Mesodermal cell (in vitro differentiated cells): ENCODE results near the gene CFAP157.
A peak's percentile ranks its signal among the peaks of the same experiment; 100 is the strongest.

Experiments
- H3K27ac ChIP-seq: 2 replicates; pipeline ENCODE4 v1.7.0; 2013; ENCODE audit warnings: mild to moderate bottlenecking, low read depth, low read length, moderate library complexity; ENCODE audit not compliant: severe bottlenecking
- H3K36me3 ChIP-seq: 2 replicates; pipeline ENCODE4 v1.7.1; 2013; ENCODE audit warnings: mild to moderate bottlenecking, low read length, moderate library complexity; ENCODE audit not compliant: control insufficient read depth, insufficient read depth
- H3K4me1 ChIP-seq: one replicate; pipeline ENCODE4 v1.7.1; 2013; ENCODE audit warnings: mild to moderate bottlenecking, low read length; ENCODE audit not compliant: insufficient read depth, control insufficient read depth, poor library complexity, severe bottlenecking
- H3K4me3 ChIP-seq: 2 replicates; pipeline ENCODE4 v1.7.0; 2013; ENCODE audit warnings: low read length, control low read depth, mild to moderate bottlenecking; ENCODE audit not compliant: insufficient read depth, poor library complexity, severe bottlenecking; ENCODE audit errors: extremely low read depth
- H3K9me3 ChIP-seq: 2 replicates; pipeline ENCODE4 v1.7.1; 2013; ENCODE audit warnings: mild to moderate bottlenecking, low read length, moderate library complexity; ENCODE audit not compliant: control insufficient read depth
- WGBS, 2 experiments: methylation state at CpG; one replicate each; pipeline ENCODE4 v1.1.5; 2013; ENCODE audit warnings: missing lambda C conversion rate in 2 of 2; ENCODE audit not compliant: insufficient coverage in 2 of 2; 5-methylcytosine and 5-hydroxymethylcytosine counted together

Gene CFAP157

DNA sequence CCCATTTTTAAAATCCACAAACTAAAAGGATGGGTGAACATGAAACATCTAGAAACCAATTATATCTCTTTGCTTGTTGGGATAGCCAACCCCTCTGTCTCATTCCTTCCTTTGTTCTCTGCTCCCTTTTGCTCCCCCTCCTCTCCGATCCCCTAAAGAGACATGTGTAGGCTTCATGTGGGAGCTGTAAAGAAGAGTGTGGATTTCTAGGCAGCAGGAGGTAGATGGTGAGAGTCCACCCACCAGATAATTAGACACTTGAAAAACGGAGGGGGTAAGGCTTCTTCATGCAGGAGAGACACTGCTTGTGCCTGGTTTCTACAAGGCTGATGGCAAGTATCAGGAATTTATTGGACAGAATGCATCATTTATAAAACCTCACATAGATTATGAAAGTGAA, 27.3 kb upstream of the CFAP157 start:
- H3K27ac ChIP-seq, result no peak overlapping the region
- peaks cover 83% of the 10 kb centered on the region for H3K36me3 ChIP-seq
- peaks cover 11% of the 10 kb centered on the region for H3K4me1 ChIP-seq
- no peaks in the 10 kb centered on the region for H3K9me3 ChIP-seq
- no CpG with 5 or more reads among the region's 2 CpGs for WGBS, 2 experiments
- no peak overlapping the region for H3K4me3 ChIP-seq

DNA sequence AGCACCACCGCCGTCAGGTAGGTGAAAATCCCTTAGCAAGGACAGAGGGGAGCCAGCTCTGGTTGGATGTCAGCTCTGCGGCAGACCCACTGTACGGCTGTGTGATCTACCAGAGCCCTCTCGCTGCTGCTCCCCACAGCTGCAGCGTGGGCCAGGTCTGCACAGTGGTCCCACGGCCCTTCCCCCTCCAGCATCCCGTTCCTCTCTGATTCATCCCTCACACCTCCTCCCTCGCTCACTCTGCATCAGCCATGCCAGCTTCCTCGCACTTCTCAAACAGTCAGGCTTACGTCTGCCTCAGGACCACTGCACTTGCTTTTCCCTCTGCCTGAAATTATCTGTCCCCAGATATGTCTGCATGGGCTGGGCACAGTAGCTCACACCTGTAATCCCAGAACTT, 26.6 kb upstream of the CFAP157 start:
- 80 to 91% methylated on average over 8 to 11 of the region's 11 CpGs for WGBS, 2 experiments
- peaks cover 84% of the 10 kb centered on the region for H3K36me3 ChIP-seq
- H3K4me3 ChIP-seq, result no peak overlapping the region
- H3K9me3 ChIP-seq, result no peaks in the 10 kb centered on the region
- H3K27ac ChIP-seq, result no peak overlapping the region
- H3K4me1 ChIP-seq, result peaks cover 16% of the 10 kb centered on the region

DNA sequence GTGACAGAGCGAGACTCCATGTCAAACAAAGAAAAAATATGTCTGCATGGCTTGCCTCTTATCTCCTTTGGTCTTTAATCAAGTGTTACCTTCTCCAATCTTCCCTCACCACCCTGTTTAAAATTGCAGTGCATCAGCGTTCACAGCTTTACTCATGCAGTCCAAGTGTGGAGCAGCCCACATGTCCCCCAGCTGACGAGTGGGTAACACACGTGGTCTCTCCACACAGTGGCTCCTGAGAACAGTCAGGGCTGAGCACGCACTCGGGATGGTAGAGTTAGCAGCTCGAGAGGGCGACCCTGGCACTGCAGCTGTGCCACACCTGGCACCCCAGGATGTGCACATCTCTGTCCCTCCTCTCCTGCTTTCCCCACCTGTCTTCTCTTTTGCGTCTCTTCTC, 25.9 kb upstream of the CFAP157 start:
- no peak overlapping the region for H3K27ac ChIP-seq
- H3K4me1 ChIP-seq, result peaks cover 16% of the 10 kb centered on the region
- peaks cover 78% of the 10 kb centered on the region for H3K36me3 ChIP-seq
- no peak overlapping the region for H3K4me3 ChIP-seq
- no peaks in the 10 kb centered on the region for H3K9me3 ChIP-seq
- 93 to 94% methylated on average over 7 to 9 of the region's 9 CpGs for WGBS, 2 experiments

DNA sequence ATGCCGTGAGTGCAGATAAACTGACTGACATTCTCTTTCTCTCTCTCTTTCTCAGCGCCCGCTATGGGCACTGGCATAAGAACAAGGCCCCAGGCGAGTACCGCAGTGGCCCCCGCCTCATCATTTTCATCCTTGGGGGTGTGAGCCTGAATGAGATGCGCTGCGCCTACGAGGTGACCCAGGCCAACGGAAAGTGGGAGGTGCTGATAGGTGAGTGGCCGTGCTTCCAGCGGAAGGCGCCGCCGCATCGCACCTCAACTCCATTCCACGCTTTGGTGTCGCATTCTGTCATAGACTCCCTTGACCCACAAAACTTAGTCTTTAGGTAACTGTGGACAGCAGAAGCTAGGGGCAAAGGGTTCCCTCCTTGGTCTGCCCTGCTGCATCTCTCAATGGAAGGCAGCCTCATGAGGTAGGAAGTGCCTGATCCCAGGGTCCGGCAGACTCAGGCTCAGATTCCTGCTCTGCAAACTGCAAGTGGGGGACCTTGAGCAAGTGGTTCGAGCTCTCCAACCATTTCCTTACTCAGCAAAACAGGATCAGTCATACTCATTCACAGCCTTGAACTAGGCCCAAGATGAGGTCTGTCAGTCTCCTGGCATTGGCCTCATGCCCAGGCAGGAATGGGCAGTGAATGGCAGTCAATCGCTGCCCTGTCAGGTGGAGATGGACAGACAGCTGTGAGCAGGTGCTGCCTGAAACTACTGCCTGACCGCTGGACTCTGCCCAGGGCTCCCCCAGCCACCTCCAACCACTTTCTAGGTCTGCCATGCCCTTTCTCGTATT, 24.2 kb upstream of the CFAP157 start:
- WGBS, 2 experiments, result 95 to 96% methylated on average over 19 to 22 of the region's 23 CpGs
- H3K9me3 ChIP-seq, result no peaks in the 10 kb centered on the region
- H3K4me3 ChIP-seq, result no peak overlapping the region
- peaks cover 67% of the 10 kb centered on the region for H3K36me3 ChIP-seq
- H3K4me1 ChIP-seq, result peaks cover 16% of the 10 kb centered on the region
- H3K27ac ChIP-seq, result no peak overlapping the region

DNA sequence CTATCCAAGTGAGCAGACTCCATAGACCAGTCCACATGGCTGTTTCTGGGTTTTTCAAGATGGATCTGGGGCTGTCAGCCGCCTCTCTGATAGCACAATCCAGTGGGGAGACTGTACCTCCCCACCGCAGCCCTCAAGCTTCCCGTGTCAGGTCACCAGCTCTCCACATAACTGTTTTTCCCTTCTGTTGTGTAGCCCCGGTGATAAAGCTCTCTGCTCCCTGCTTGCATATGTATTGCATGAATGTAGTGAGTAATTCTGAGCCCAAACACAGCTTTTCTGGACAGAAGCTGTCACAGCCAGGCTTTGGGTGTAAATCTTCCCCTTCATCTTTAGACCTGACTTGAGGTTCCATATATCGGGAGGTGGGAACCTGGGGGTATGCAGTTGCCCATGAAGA, 23.1 kb upstream of the CFAP157 start:
- 94 to 96% methylated on average over 3 to 4 of the region's 5 CpGs for WGBS, 2 experiments
- H3K36me3 ChIP-seq, result peaks cover 73% of the 10 kb centered on the region
- peak overlapping the region; percentile 16 for H3K27ac ChIP-seq
- H3K9me3 ChIP-seq, result no peaks in the 10 kb centered on the region
- H3K4me1 ChIP-seq, result peaks cover 16% of the 10 kb centered on the region
- H3K4me3 ChIP-seq, result no peak overlapping the region

DNA sequence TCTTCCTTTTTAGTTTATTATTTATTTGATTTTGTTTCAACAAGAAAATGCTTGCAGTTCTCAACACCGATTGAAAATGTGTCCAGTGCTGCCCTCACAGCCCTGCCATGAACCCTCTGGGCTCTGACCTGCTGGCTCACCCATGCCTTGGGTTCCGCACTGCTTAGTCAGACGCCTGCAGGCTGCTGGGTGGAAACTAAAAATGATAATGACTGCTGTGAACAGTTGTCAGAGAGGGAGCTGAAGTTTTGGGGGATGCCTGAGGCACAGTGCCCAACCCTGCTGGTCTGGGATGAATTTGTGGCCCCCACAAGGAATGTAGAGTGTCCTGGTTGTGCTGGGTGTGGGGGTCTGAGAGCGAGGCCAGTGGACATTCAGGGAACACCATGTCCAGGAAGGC, 22.2 kb upstream of the CFAP157 start:
- Histone ChIP-seq H3K27ac (no peak overlapping the region), H3K4me3 (no peak overlapping the region), H3K9me3 (no peaks in the 10 kb centered on the region), H3K4me1 (peaks cover 16% of the 10 kb centered on the region), H3K36me3 (peaks cover 73% of the 10 kb centered on the region)
- WGBS, 2 experiments, result 94 to 100% methylated on average over 3 of the region's 4 CpGs

DNA sequence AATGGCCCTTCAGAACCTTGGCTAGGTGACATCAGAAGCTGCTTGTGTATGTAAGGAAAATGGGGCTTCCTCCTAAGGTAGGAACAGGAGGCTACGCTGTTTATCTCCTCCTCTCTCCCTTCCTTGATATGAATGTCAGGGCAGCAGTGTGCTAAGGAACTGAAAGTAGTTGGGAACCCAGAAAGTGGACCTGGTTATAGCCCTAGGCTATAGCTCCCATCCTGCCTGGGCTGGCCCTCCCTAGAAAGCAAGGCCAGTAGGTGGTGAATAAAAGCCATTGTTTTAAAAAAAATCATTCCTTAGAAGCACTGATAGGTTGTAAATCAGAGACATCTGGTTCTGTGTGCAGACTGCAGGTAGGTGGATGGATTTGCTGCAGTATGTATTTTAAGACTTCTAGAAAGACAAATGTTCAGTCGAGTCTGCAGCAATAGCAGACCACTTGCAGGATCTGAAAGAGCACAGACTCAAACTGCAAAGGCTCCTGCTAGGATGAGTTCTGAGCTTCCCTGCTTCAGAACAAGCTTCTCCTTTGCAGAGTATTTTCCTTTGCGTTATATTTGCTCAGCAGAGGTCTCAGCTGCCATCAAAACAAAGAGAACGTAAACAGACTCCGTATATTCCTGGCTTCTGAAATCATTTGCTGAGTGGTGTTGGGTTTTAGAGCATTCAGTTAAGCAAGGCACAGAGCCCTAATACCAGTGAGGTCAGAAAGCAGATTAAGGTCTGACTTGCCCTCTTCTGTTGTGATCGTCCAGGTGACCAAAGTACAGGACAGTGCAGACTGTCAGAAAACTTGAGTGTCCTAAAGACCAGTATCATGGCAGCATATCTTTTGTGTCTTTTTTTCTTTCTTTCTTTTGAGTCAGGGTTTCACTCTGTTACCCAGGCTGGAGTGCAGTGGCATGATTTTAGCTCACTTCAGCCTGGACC, 20.1 kb upstream of the CFAP157 start:
- H3K27ac ChIP-seq, result no peak overlapping the region
- WGBS, 2 experiments, result 93 to 97% methylated on average over 4 to 6 of the region's 6 CpGs
- peaks cover 61% of the 10 kb centered on the region for H3K36me3 ChIP-seq
- no peaks in the 10 kb centered on the region for H3K9me3 ChIP-seq
- H3K4me1 ChIP-seq, result peaks cover 16% of the 10 kb centered on the region
- H3K4me3 ChIP-seq, result no peak overlapping the region

DNA sequence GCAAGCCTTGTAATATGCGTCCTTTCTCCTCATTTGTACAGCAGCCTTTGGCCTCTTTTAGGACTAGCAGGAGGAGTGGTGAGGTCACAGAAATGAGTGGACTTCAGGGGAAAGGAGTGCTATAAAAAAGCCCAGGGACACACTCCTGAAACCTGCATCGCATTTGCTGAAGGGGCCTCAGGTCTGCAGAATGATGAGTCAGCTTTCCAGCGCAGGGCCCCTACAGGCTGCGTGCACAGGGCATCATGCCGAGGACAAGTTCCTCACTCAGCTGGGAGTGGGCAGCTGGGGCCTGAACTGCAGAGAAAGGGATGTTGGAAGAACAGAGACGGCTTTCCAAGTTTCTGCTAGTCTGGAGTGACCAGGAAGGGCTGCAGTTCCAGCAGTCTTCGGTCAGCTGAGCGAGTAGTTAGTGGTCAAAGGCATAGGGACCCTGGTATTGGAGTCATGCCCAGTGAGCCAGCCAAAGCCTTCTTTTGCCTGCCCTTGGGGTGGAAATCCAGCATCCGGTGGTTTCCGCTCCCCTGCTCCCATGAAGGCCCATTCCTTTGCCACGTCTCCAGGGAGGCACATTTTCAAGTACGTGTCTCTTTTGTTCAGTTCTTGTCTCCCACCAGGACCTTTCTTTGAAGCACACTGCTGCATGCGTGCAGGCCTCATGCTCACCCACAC, 17.3 kb upstream of the CFAP157 start:
- Histone ChIP-seq H3K36me3 (peaks cover 40% of the 10 kb centered on the region), H3K9me3 (no peaks in the 10 kb centered on the region), H3K4me1 (peaks cover 5% of the 10 kb centered on the region), H3K27ac (no peak overlapping the region), H3K4me3 (no peak overlapping the region)
- whole genome bisulfite sequencing, 2 experiments, result 93 to 99% methylated on average over 11 to 12 of the region's 13 CpGs

DNA sequence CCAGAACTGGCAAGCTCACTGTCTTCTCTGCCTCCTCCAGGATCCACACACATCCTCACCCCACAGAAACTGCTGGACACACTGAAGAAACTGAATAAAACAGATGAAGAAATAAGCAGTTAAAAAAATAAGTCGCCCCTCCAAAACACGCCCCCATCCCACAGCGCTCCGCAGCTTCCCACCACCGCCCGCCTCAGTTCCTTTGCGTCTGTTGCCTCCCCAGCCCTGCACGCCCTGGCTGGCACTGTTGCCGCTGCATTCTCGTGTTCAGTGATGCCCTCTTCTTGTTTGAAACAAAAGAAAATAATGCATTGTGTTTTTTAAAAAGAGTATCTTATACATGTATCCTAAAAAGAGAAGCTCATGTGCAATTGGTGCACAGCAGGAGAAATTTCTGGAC, 16.1 kb upstream of the CFAP157 start:
- peaks cover 35% of the 10 kb centered on the region for H3K36me3 ChIP-seq
- no peak overlapping the region for H3K4me3 ChIP-seq
- H3K4me1 ChIP-seq, result no peaks in the 10 kb centered on the region
- H3K9me3 ChIP-seq, result no peaks in the 10 kb centered on the region
- 96 to 100% methylated on average over 7 of the region's 10 CpGs for WGBS, 2 experiments
- no peak overlapping the region for H3K27ac ChIP-seq

DNA sequence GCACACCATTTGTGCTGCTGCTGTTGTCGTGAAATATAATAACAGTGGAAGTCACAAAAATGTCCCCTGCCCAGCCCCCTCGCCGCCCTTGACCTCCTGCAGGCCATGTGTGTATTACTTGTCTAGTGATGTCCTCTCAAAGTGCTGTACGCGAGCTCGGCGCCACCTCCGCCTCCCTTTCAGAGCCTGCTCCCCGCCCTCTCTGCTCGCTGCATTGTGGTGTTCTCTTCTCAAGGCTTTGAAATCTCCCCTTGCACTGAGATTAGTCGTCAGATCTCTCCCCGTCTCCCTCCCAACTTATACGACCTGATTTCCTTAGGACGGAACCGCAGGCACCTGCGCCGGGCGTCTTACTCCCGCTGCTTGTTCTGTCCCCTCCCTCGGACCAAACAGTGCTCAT, 14.7 kb upstream of the CFAP157 start:
- no peaks in the 10 kb centered on the region for H3K4me1 ChIP-seq
- 86 to 95% methylated on average over 12 of the region's 20 CpGs for WGBS, 2 experiments
- no peaks in the 10 kb centered on the region for H3K9me3 ChIP-seq
- no peak overlapping the region for H3K27ac ChIP-seq
- H3K36me3 ChIP-seq, result peaks cover 35% of the 10 kb centered on the region
- no peak overlapping the region for H3K4me3 ChIP-seq
